Right ventricle myocardium superior (tissue), 1 donor: ENCODE measurements around the gene FAM72C. TPM values are rescaled to one million over a fixed set of nuclear protein-coding genes. Genes with fewer than 3 reads are reported as not detected.
"Not testable (repeated sequence)": the region's sequence is repeated elsewhere in the genome, so short reads cannot be mapped to it uniquely, and the experiment has no call there.

ENCODE experiments used
- ATAC-seq: fragments of 200-7000 bp; cut with Tn5 transposase; one replicate; pipeline ENCODE4 v1.9.1; 2020; ENCODE audit warnings: mild to moderate bottlenecking; ENCODE audit not compliant: poor library complexity
- DNase-seq: peaks from one replicate; pipeline ENCODE4 v3.0.0-alpha.2; 2020
- intact Hi-C: fragments of 100-400 bp; cut with DNase I; formaldehyde crosslinking; loops from one replicate; pipeline ENCODE4 v1.11.2; 2022
- long read RNA-seq: library from polyadenylated mRNA; unstranded; transcript quantifications from one replicate; pipeline ENCODE4 v2.0.0, GENCODE V29; 2021
- total RNA-seq: library from RNA; stranded (reverse); fragmentation: NEBNext Ultra II Directional; extraction: Animal tissue kit (Norgen Biotek cat#: 25700); gene quantifications from one replicate; pipeline ENCODE4 v1.2.1, GENCODE V29; 2021
- donor health status: DM: no; HTN: yes; CAD: no; lungs with severe emphysema.

Gene FAM72C
- total RNA-seq: not detected
- long read RNA-seq: 0 reads

- ATAC-seq: peak; percentile 89
- DNase-seq, intact Hi-C loops: not testable (repeated sequence)
These were observed at the start of gene FAM72C for GRCh38 chr1:143971924-143972700. Gene FAM72C (minus strand): TSS chr1:143971986. CDS start chr1:143971141, 845 bp downstream.

DNA sequence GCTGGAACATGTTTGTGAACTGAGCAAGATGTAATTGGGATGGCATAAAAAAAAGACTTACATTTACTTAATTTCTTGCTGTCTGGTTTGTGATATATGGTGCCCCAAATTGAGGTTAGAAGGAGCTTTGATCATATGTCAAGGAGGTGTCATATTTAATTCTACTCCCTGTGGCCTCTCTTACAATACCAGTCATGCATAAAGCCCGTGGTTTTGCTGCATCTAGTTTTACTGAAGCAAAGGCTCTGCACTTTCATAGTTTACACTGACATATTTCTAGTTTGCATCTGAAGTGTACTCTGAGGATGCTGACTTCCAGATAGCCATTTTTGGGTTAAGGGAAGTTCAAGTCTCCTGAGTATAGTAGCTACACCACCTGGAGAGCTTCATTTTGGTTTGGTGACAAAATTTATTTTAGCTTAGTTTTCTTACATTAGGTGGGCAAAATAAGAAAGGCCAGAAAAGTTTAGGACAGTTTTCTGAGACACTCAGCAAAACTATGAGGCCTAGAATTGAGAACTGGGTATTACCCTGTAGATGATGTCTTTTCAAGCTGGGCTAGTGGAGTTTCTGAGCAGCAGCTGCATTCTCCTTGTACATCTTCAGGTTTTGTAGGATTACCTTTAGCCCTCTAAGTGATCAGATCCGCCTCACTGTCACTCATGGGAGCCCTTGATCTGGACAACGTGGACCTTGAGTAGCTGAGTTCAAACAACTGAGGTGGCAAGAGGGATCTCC, 48.4 kb upstream of the FAM72C start:
- ATAC-seq, DNase-seq, intact Hi-C loops: not testable (repeated sequence)

DNA sequence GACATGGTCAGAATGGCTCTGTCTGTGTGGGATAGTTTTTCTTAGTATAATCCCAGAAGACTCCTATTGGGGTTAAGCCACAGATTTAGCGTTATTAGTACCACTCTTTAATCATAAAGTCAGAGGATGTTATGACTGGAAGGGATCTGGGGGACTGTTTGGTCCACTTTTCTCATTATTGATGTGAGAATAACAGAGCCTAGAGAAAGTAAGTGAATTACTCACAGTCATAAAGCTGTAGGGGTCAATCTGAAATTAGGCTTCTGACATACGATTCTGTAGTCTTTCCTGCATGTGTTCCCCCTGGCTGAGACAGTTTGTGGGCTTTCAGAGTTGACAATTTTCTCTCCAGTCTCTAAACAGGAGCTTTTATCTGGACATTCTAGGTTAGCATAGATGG, 47.3 kb upstream of the FAM72C start:
- ATAC-seq, intact Hi-C loops, DNase-seq: not testable (repeated sequence)

- intact Hi-C loops, DNase-seq: not testable (repeated sequence)
- peak; percentile 52 for ATAC-seq
These were observed 43.6 kb upstream of the FAM72C start for GRCh38 chr1:144015180-144015966.

DNA sequence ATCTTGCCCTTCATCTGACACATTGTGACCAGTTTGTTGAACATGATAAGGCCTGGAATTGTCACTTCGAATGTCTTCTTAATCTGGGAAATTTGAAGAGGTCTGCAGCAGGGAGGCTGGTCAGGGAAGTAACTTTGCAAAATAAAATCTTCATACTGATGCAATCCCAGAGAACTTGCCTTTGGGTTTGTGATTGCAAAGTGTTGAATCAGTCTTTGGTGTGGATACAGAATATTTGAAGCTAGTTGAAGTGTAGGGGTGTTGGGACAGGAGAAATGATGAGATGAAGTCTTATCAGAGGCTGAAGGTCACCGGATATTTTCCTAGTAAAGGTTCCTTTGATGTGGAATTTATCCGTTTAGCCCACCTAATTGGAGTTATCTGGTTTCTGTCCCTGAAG, 42.7 kb upstream of the FAM72C start:
- DNase-seq, ATAC-seq, intact Hi-C loops: not testable (repeated sequence)

GRCh38 chr1:144014121-144014520, 42.3 kb upstream of the FAM72C start:
- ATAC-seq, DNase-seq, intact Hi-C loops: not testable (repeated sequence)

GRCh38 chr1:144012168-144012733, 40.5 kb upstream of the FAM72C start:
- intact Hi-C loops, DNase-seq: not testable (repeated sequence)
- peak; percentile 76 for ATAC-seq

DNA sequence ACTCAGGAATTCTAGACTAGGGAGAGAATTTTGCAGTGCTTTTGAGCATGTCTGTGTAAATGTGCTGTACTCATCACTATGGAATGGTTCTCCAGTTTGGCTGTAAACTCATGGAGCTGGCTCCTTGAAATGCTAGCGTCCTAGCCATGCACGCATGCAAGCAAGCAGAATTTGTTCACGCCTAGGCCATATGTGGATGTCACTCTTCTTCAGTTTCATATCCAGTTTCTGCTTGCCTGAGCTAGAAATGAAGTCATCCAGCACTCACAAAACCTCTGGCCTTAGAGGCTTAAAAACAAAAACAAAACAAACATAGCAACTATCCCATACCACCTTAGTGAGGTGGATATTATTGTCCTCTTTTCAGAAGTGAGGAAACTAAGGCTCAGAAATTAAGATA, 37.6 kb upstream of the FAM72C start:
- intact Hi-C loops: not testable (repeated sequence)

DNA sequence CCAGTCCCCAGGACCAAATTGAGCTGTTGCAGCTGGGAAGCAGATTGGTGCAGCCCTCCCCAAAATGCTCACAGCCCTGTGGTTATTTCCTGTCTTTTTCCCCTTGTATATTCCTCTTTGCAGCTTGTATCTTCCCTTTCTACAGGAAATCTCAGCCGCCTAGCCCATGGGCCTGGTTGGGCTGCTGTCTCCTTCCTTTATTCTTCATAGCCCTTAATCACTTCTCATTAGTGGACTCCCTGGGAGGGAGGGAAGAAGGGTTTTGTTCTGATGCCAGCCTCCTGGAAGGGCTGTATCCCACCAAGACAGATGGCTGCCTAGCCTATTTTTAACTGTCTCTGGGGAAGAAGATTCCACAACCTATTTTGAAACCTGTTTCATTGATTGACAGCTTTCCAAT, 32.5 kb upstream of the FAM72C start:
- ATAC-seq, DNase-seq, intact Hi-C loops: not testable (repeated sequence)

More for the DNA sequence above, 37.6 kb upstream of the FAM72C start:
- DNase-seq: not testable (repeated sequence)
- ATAC-seq: peak; percentile 34

GRCh38 chr1:144003306-144004029, 31.7 kb upstream of the FAM72C start:
- DNase-seq, intact Hi-C loops, ATAC-seq: not testable (repeated sequence)

GRCh38 chr1:144002141-144002881, 30.5 kb upstream of the FAM72C start:
- intact Hi-C loops, DNase-seq: not testable (repeated sequence)
- ATAC-seq: peak; percentile 85

- DNase-seq, ATAC-seq, intact Hi-C loops: not testable (repeated sequence)
These were observed 29.3 kb upstream of the FAM72C start for GRCh38 chr1:144001077-144001476.

DNA sequence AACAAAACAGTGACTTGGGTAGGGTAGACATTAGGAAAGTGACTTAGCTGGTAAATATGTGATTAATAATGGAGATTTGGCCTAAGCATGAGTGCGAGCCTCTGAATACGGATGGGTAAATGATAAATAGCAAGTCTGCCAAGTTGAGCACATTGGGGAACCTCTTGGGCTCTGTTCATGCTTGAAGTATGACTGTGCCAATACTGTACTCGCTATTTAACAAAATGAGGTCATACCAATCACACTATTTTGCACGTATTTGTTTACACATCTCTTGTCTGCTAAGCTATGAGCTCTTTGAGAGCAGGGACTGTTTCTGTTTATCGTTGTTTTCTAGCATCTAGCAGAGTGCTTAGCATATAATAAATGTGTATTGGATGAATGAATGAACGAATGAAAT, 24.2 kb upstream of the FAM72C start:
- ATAC-seq, intact Hi-C loops: not testable (repeated sequence)

GRCh38 chr1:143993301-143993907, 21.6 kb upstream of the FAM72C start:
- DNase-seq, ATAC-seq, intact Hi-C loops: not testable (repeated sequence)

More for the DNA sequence above, 24.2 kb upstream of the FAM72C start:
- not testable (repeated sequence) for DNase-seq

GRCh38 chr1:143990699-143991098, 18.9 kb upstream of the FAM72C start:
- DNase-seq, intact Hi-C loops, ATAC-seq: not testable (repeated sequence)

DNA sequence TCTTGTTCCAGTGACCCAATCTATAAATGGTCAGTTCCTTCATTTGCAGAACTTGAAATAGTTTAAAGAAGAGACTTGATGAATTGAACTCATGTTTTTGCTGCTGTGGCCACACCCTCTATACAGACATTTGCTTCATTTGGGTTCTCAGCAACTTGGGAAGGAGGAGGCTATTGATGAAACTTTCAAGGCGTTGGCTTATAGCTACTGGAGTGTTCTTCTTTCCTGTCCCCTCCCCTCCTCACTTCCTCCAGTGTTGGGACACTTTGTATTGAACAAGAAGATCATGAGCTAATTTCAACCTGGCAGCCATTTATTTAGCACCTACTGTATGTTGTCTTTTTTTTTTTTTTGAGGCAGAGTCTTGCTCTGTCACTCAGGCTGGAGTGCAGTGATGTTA, 17.9 kb upstream of the FAM72C start:
- DNase-seq, intact Hi-C loops: not testable (repeated sequence)
- ATAC-seq: peak; percentile 74

GRCh38 chr1:143989427-143989712, 17.6 kb upstream of the FAM72C start:
- DNase-seq, ATAC-seq, intact Hi-C loops: not testable (repeated sequence)
